GM18511 (cell line): ENCODE data around the gene DNAJC16.
A peak's percentile ranks its signal among the peaks of the same experiment; 100 is the strongest.
"Not testable (repeated sequence)": the region's sequence is repeated elsewhere in the genome, so short reads cannot be mapped to it uniquely, and the experiment has no call there.

Source experiments
- ATAC-seq: cut with Tn5 transposase; IDR thresholded peaks from one replicate; pipeline ENCODE4 v1.9.1; 2021; ENCODE audit warnings: mild to moderate bottlenecking, moderate library complexity; ENCODE audit not compliant: unreplicated experiment

Gene DNAJC16

GRCh38 chr1:15578921-15579682, 52.5 kb downstream of the DNAJC16 start:
- ATAC-seq, result peak; percentile 8

- ATAC-seq, result peak; percentile 49
Observed at GRCh38 chr1:15579683-15580047, 53.0 kb downstream of the DNAJC16 start.

GRCh38 chr1:15583016-15583706, 56.5 kb downstream of the DNAJC16 start:
- no peak for ATAC-seq

GRCh38 chr1:15584489-15585363, 58.1 kb downstream of the DNAJC16 start, which contains the start of gene AGMAT:
TSS of gene AGMAT (minus strand) at chr1:15585051. CDS start at chr1:15584967, 84 bp downstream.
- ATAC-seq, result peak; percentile 67

- ATAC-seq, result no peak
Observed at GRCh38 chr1:15592285-15592684, 65.6 kb downstream of the DNAJC16 start.

GRCh38 chr1:15595809-15596617, 69.4 kb downstream of the DNAJC16 start:
- ATAC-seq, result no peak

- ATAC-seq, result no peak
Observed at GRCh38 chr1:15598436-15598835, 71.8 kb downstream of the DNAJC16 start.

DNA sequence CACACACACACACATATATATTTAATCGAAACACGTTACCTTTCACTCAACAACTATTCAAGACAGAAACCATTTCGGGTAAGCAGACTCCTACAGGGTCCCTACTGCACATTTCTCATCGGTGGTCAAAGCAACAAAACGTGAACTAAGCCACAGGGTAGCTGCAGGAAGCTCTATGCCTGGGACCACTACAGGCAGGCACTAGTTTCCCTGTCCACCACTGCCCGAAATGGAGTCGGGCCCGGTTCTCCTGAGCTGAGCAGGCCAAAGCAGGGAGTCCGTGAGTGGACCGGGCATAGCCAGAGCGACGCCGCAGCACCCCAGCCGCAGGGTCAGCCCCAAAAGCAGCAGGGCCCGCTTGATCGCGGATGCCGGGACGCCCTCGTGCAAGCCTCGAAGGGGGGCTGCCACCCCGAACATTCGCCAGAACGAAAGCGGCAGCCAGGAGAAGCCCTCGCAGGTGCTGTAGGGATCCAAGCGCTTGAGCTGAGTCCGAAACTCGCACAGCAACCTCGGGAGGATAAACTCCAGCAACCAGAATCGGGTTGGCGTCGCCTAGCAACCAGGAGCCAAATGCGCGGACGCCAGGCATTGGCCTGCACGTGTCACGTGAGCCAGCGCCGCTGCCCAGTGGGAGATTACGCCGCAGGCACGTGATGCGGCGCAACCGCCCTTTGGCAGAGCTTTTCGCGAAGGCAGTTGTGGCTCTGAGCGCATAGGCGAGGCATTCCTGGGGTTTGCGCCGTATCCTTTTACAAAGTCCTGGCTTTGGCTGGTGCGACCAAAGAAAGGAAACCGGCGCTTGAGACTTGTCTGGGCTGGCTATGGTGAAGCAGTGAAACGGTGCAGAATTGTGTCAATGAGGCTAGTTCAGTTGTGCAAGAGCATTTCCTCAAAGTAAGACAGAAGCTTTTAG, 76.7 kb downstream of the DNAJC16 start:
- ATAC-seq, result peak; percentile 96

- ATAC-seq, result not testable (repeated sequence)
Observed at GRCh38 chr1:15603966-15604282, 77.3 kb downstream of the DNAJC16 start.

DNA sequence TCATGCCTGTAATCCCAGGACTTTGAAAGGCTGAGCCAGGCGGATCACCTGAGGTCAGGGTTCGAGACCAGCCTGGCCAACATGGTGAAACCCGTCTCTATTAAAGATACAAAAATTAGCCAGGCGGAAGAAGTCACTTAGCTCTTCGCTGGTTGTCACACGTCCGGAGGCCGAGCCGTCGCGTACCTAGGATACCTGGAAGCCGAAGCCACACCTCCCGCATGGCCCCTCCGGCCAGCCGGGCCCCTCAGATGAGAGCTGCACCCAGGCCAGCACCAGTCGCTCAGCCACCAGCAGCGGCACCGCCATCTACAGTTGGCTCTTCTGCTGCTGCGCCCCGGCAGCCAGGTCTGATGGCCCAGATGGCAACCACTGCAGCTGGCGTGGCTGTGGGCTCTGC, 77.8 kb downstream of the DNAJC16 start:
- not testable (repeated sequence) for ATAC-seq

GRCh38 chr1:15605398-15606383, 79.0 kb downstream of the DNAJC16 start:
- ATAC-seq, result no peak

GRCh38 chr1:15609631-15610030, 83.0 kb downstream of the DNAJC16 start:
- no peak for ATAC-seq

GRCh38 chr1:15610167-15610566, 83.5 kb downstream of the DNAJC16 start:
- ATAC-seq, result no peak

DNA sequence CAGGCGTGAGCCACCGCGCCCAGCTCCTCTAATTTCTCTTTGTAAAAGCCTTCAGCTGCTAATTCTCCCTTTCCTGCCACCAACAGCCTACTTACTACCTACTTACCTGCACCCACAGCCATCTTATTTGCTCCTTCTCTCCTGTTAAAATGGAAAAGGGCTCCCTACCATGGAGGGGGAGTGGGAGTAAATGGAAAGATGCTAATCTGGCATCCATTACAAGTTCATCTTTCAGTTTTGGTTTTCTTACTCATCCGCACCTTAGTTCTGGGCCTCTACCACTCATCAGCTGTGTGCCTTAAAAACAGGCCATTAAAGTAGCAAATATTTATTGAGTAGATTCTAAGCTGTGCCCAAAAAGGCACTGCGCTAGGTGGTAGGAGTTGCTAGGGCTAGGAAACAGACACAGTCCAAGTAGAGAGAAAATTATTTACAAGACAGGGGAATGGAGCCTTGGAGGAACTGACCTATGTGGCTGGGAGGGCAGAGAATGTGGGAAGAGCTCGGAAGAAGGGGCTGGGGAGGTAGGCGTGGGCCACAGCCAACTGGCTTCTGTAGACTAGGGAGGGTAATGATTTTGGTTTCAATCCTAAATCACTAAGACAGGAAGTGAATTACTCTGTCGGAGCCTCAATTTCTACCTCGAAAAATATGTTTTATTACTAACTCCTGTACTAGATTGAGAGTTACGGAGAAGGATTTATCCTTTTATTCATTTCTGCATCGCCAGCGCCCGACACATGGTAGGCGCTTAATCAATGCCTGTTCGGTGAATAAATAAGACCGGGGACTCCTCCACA, 89.9 kb downstream of the DNAJC16 start:
- ATAC-seq, result peak; percentile 27

DNA sequence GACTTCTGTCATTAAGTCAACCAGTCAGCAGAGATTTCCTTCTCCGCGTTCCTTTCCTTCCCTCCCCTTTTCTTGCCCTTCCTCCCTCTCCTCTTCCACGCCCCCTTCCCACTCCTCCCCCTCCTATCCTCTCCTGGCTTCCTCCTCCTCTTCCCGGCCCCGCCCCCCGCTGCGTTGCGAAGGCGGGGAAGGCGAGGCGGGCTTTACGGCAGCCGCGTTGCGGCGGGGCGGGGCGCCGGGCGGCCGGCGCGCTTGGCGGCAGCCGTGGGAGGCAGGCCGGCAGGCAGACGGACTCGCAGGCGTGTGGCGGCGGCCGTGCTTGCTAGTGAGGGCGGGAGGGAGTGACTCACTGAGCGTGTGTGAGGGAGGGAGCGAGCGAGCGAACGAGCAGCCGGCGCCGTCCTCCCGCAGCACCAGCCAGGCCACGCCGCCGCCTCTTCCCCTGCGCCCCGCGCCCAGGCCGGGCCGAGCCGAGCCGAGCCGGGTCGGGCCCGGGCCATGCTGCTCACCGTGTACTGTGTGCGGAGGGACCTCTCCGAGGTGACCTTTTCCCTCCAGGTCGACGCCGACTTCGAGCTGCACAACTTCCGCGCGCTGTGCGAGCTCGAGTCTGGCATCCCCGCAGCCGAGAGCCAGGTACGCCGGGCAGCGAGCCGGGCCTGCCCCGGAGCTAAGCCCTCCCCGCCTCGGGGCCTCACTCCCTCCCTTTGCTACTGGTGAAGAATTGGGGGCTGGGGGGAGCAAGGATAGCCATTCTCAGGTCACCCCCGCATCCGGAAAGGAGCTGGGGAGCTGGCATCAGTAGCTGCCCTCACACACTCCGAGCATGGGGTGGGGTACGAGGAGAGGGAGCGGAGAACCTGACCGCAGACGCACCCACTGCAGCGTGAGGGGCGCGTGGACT, 90.8 kb downstream of the DNAJC16 start, which contains the start of gene DDI2:
Gene DDI2 (plus strand): TSS at position 286 of the 904 bp plus-strand sequence. CDS start 213 bp downstream, at position 499.
- ATAC-seq, result peak; percentile 72

DNA sequence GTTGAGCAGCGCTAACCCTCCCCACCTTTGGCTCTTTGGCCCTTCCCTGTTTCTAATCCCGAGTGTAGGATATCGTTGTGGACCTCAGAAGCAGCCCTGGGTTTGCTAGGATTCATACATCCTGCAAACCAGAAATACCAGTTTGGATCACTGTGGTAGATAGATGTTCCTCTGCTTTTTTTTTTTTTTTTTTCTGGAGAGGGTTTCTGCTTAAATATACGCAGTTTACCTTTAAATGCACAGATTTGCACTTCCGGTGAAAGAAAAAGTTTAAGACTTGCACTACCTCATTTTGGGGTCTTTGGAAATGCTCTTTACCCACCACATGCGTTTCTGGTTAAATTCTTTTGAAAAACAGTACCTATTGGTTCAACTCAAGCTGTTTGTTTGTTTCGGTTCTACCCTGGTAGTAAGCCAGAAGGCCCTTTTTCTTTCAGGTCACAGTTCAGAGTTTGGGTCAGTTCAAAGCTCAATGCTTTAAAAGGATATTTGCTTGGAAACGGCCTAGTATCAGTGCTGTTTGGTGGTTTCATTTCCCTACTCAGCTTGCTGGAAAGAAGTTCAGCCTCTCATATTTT, 91.5 kb downstream of the DNAJC16 start:
- peak; percentile 45 for ATAC-seq
